HEK293 (cell line): ENCODE data around the gene OXNAD1.

Source experiments
- CTCF ChIP-seq: fragments of 450-650 bp; formaldehyde crosslinking; IDR thresholded peaks from 2 replicates; pipeline ENCODE4 v1.5.1; 2016; ENCODE audit warnings: missing biosample characterization, missing genetic modification characterization
- KLF8 ChIP-seq: fragments of 450-650 bp; formaldehyde crosslinking; IDR thresholded peaks from 2 replicates; pipeline ENCODE4 v1.5.1; 2016; ENCODE audit warnings: missing biosample characterization, missing genetic modification characterization
- ZBTB8A ChIP-seq: fragments of 450-650 bp; formaldehyde crosslinking; IDR thresholded peaks from 2 replicates; pipeline ENCODE4 v1.5.1; 2016; ENCODE audit warnings: missing biosample characterization, missing genetic modification characterization
- ZNF10 ChIP-seq: fragments of 450-650 bp; formaldehyde crosslinking; IDR thresholded peaks from 2 replicates; pipeline ENCODE4 v1.5.1; 2017; ENCODE audit warnings: missing biosample characterization, missing genetic modification characterization
- ZNF132 ChIP-seq: fragments of 450-650 bp; formaldehyde crosslinking; IDR thresholded peaks from 2 replicates; pipeline ENCODE4 v1.5.1; 2017; ENCODE audit warnings: missing biosample characterization, missing genetic modification characterization, borderline replicate concordance
- ZNF211 ChIP-seq: fragments of 450-650 bp; formaldehyde crosslinking; IDR thresholded peaks from 2 replicates; pipeline ENCODE4 v1.5.1; 2016; ENCODE audit warnings: low read depth, missing biosample characterization, missing genetic modification characterization
- ZNF274 ChIP-seq, 2 experiments: fragments of 200-500 bp in 1 of 2; fragments of 450-650 bp in 1 of 2; sonication (Bioruptor generic) in 1 of 2; formaldehyde crosslinking in 1 of 2; IDR thresholded peaks; 2 replicates each; pipeline versions ENCODE4 v1.5.1 to v1.6.1; 2014 to 2016; ENCODE audit warnings: borderline replicate concordance in 1 of 2, inconsistent platforms in 1 of 2, low read length in 1 of 2, missing biosample characterization in 1 of 2, missing genetic modification characterization in 1 of 2
- ZNF514 ChIP-seq: fragments of 450-650 bp; formaldehyde crosslinking; IDR thresholded peaks from 2 replicates; pipeline ENCODE4 v1.5.1; 2016; ENCODE audit warnings: missing biosample characterization, missing genetic modification characterization
- ZNF555 ChIP-seq: fragments of 450-650 bp; formaldehyde crosslinking; conservative IDR thresholded peaks from 2 replicates; pipeline ENCODE4 v1.5.1; 2017; ENCODE audit warnings: missing biosample characterization, mild to moderate bottlenecking, missing genetic modification characterization, inconsistent platforms
- ZNF707 ChIP-seq: fragments of 450-650 bp; formaldehyde crosslinking; IDR thresholded peaks from 2 replicates; pipeline ENCODE4 v1.5.1; 2016; ENCODE audit warnings: missing biosample characterization, missing genetic modification characterization
- ZNF830 ChIP-seq: fragments of 450-650 bp; IDR thresholded peaks from 2 replicates; pipeline ENCODE4 v1.5.0; 2018; ENCODE audit warnings: missing biosample characterization, missing genetic modification characterization, low read depth, mild to moderate bottlenecking, moderate library complexity
- TF ChIP-seq, protein P1 (sequence below): fragments of 450-650 bp; formaldehyde crosslinking; IDR thresholded peaks from 2 replicates; pipeline ENCODE4 v1.5.1; 2016; ENCODE audit warnings: missing biosample characterization, missing genetic modification characterization

DNA sequence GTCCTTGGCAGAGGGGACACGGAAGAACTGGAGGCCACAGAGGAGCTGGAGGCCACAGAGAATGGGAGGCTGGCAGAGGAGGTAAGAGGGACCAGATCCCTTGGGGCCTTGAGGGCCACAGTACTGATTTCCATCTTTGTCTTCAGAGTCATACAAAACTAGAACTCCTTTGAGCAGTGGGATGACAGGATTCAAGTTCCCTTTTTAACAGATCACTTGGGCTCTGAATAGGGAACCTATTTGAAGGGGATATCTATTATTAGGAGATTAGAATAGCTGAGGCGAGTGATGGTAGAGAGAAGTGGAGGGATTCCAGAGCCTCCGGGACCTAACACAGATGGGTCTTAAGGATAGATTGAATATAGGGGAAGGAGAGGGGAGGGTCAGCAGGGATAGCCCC lies 55.7 kb downstream of the OXNAD1 start:
- TF ChIP-seq ZNF830 (tag by site-specific recombination) (no peak), CTCF (tag by site-specific recombination) (no peak), ZNF274 (IDR thresholded peaks at IDR 0.05; ENCODE audit: low read length) (no peak), ZNF274 (tag by site-specific recombination; IDR thresholded peaks at IDR 0.05; ENCODE audit: borderline replicate concordance) (no peak), ZNF555 (tag by site-specific recombination) (no peak), ZNF10 (tag by site-specific recombination) (no peak), ZNF514 (no peak), ZNF132 (tag by site-specific recombination) (no peak), ZNF211 (tag by site-specific recombination) (no peak), ZNF707 (tag by site-specific recombination) (no peak), ZBTB8A (tag by site-specific recombination) (no peak), KLF8 (tag by site-specific recombination) (no peak)
- TF ChIP-seq, protein P1, sequence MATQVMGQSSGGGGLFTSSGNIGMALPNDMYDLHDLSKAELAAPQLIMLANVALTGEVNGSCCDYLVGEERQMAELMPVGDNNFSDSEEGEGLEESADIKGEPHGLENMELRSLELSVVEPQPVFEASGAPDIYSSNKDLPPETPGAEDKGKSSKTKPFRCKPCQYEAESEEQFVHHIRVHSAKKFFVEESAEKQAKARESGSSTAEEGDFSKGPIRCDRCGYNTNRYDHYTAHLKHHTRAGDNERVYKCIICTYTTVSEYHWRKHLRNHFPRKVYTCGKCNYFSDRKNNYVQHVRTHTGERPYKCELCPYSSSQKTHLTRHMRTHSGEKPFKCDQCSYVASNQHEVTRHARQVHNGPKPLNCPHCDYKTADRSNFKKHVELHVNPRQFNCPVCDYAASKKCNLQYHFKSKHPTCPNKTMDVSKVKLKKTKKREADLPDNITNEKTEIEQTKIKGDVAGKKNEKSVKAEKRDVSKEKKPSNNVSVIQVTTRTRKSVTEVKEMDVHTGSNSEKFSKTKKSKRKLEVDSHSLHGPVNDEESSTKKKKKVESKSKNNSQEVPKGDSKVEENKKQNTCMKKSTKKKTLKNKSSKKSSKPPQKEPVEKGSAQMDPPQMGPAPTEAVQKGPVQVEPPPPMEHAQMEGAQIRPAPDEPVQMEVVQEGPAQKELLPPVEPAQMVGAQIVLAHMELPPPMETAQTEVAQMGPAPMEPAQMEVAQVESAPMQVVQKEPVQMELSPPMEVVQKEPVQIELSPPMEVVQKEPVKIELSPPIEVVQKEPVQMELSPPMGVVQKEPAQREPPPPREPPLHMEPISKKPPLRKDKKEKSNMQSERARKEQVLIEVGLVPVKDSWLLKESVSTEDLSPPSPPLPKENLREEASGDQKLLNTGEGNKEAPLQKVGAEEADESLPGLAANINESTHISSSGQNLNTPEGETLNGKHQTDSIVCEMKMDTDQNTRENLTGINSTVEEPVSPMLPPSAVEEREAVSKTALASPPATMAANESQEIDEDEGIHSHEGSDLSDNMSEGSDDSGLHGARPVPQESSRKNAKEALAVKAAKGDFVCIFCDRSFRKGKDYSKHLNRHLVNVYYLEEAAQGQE (tag by site-specific recombination): no peak
